Medulla oblongata (tissue), 1 donor: ENCODE data around the gene MAP2K7.
A peak's percentile ranks its signal among the peaks of the same experiment; 100 is the strongest.

ENCODE experiments used
- DNase-seq: peaks from one replicate; pipeline ENCODE4 v3.0.0-alpha.2; 2015; ENCODE audit errors: extremely low spot score

The MAP2K7 gene

DNA sequence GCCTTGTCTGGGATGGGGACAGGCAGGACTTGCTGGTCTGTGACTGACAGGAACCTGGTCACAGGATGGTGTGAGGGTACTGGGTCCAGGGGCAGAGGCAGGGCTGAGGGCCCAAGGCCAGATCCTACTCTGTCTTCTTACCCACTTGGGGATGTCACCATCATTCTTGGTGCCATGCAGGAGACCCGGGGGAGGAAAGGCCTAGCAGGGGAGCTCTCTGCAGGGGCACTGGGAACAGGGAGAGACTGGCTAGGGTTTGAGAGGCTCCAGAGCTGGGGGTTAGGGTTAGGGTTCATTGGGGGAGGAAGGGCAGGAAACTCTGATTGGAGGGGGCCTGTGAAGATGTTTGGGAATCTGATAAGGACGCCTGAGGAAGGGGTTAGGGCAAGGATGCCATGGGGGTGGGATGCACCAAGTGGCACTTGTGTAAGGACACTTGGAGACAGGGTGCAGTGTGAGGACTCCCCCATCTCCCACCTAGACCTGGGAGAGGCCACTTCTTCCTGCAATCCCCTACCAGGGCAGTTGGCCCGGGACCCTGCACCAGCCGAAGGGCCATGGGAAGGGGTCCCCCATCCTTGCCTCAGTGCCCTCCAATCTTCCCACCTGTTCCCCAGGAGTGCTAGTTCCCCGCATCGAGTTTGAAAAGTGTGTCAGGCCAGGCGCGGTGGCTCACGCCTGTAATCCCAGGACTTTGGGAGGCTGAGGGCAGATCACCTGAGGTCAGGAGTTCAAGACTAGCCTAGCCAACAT, 36.4 kb upstream of the MAP2K7 start:
- DNase-seq = no peak

DNA sequence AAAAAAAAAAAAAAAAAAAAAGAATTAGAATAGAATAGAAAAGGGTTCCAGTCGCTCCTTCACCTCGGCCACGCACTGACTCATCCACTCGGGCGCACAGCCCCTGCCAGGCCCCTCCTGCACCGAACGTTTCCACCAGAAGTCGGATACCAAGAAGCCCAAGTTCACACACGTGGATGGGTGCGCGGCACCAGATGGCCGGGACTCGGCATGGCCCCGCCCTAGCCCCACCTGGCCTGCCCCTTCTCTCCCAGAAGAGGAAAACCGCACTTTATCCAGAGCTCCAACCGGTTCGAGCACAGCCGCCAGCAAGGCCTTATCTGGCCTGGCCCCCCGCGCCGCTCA, 35.4 kb upstream of the MAP2K7 start:
- DNase-seq = no peak

DNA sequence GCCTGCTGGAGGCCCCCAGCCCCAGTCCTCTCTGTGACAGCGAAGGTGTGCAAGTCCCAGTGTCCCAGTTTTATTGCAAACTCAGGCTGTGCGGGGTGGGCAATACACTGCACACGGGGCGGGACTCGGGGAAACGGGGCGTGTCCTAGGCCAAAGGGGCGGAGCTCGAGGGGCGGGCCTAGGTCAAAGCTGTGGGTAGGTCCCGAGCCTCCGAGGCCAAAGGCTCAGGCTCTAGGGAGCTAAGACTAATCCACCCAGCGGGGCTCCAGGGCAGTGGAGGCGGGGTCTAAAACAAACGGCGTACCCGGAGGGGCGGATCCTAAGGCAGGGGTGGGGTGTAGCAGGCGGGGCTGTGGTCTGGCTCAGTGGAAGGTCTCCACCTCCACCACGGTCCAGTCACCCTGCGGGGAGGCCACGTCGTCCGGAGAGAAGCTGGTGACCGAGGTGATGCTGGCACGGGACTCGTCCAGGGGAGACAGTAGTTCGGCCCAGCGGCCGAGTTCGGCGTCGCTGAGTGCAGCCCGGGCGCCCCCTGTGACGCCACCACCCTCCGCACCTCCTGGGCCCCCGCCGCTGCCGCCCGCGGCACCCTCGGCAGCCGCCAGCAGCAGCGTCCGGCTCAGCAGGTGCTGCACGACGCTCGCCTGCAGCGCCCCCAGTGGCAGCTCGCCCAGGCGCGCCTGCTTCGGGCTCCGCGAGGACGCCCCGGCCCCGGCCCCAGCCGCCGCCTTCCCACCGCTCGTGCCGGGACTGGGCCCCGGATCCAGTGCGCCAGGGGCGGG, 34.8 kb upstream of the MAP2K7 start:
- DNase-seq = no peak

DNA sequence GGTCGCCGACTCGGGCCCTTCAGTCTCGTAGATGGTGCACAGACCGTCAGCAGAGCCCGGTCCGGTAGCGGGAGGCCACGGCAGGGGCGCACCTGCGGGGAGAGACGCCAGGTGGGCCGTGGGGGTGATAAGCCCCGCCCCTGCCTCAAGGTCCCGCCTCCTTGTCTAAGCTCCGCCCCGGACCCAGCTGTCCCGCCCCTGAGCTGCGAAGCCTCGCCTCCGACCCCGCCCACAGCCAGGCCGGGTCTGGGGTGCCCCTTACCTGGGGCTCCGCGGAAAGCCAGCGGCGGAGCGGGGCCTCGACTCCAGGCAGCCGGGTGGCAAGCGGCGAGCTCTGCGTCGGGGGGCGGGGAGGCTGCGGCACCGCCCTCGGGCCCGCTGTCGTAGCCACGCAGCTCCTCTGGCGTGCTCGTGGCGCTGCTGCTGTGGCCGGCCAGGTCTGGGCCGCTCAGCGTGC, 34.2 kb upstream of the MAP2K7 start:
- DNase-seq = no peak

DNA sequence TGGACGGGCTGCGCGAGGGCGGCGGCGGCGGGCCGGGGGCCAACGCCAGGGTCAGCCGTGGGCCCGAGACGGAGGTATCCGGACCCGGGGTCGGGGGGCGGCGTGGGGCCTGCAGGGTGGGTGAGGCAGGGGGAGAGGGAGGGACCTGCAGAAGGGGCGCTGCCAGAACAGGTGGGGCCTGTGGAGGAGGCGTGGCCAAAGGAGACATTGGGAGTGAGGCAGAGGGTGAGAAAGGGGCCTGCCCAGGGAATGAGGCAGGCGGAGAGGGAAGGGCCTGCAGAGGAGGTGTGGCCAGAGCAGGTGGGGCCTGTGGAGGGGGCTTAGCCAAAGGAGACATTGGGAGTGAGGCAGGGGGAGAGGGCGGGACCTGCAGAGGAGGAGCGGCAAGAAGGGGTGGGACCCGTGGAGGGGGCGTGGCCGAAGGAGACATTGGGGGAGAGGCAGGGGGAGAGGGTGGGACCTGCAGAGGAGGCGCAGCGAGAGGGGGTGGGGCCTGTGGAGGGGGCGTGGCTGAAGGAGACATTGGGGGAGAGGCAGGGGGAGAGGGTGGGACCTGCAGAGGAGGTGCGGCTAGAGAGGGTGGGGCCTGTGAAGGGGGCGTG, 33.7 kb upstream of the MAP2K7 start:
- DNase-seq = no peak

DNA sequence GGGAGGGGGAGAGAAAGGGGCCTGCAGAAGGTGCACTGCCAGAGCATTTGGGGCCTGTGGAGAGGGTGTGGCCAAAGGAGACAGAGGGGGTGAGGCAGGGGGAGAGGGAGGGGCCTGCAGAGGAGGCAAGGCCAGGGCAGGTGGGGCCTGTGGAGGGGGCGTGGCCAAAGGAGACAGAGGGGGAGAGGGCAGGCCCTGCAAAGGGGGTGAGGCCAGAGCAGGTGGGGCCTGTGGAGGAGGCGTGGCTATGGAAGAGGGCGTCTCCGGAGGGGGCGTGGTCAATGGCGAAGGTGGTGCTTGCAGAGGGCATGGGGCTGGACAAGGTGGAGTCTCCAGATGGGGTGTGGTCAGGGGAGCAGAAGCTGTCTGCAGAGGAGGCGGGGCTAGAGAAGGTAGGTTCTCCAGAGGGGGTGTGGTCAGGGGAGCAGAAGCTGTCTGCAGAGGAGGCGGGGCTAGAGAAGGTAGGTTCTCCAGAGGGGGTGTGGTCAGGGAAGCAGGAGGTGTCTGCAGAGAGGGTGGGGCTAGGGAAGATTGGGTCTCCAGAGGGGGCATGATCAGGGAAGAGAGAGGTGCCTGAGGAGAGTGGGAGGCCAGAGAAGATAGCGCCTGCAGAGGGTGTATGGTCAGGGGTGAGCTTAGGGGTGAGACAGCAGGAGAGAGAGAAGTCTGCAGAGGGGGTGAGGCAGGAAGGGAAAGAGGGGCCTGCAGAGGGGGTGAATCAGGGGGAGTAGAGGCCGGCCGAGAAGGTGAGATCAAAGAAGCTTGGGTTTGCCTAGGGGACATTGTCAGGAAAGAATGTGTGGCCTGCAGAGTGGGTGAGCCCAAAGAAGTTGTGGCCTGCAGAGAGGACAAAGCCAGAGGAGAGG, 32.9 kb upstream of the MAP2K7 start:
- DNase-seq = no peak

DNA sequence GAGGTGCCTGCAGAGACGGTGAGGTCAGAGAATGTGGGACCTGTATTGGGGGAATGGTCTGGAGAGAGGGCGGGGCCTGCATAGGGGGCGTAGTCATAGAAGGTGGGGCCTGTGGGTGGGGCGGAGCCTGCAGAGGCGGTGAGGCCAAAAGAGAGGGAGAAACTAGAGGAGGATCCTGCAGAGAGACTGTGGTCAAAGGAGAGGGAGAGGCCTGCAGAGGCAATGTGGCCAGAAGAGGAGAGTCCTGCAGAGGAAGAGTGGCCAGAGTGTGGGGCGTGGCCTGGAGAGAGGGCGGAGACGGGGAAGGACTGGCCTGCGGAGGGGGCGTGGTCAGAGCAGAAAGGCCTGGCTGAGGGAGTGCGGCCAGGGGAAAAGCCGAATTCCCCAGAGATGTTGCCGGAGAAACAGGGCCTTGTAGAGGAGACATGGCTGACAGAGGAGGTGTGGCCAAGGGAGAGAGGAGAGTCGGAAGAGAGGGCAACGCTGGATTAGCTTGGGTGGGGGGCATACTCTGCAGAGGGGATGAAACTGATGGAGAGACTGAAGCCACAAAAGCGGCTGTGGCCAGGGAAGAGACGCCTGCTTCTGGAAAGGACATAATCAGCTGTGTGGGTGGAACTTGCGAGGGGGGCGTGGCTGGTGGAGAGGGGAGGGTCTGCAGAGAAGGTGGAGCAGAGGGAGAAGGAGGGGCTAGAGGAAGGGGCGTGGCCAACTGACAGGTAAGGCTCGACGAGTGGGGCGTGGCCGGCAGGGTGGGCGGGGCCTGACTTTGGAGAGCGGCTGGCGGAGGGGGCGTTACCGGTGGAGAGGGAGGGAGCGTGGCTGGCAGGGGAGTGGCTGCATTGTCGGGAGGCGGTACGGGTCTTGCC, 32.0 kb upstream of the MAP2K7 start:
- DNase-seq = peak; percentile 77

DNA sequence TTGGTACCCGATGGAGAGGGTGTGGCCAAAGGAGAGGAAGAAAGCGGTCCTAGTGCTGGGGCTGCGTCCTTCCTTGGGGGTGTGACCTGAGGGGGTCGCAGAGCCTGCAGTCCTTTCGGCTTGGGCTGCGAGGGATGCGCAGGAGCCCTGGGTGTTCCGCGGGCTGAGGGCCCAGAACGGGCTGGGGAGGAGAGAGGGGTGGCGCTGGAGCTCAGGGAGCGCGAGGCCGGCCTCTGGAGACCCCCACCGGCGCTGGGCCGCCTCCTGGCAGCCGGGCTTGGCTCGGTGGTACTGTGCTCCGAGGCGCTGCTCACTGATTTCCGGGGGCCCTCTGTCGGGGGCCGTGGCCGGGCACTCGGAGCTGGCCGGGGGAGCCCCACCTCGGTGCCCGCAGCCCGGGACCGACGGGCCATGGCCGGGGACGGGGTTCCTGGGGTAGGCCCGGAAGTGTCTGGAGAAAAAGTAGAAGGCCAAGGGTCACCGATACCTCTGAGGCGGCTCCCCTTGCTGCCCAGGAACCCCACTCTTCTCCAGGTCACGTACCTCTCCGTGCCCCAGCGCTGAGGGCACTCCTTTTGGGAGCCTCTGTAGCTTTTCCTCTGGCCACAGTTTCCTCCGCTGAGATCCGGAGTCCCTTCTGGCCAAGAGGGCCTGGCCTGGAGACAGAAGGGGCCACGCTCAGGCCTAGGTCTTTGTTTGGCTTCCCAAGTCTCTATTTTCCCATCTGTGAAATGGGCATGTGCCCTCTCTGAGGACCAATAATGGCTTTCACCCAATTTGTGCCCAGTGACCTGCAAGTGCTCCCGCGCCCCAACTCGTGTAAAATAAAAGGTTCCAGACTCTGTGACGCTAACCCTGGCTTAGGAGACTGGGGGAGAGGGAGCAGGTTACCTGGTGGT, 31.1 kb upstream of the MAP2K7 start:
- no peak for DNase-seq

DNA sequence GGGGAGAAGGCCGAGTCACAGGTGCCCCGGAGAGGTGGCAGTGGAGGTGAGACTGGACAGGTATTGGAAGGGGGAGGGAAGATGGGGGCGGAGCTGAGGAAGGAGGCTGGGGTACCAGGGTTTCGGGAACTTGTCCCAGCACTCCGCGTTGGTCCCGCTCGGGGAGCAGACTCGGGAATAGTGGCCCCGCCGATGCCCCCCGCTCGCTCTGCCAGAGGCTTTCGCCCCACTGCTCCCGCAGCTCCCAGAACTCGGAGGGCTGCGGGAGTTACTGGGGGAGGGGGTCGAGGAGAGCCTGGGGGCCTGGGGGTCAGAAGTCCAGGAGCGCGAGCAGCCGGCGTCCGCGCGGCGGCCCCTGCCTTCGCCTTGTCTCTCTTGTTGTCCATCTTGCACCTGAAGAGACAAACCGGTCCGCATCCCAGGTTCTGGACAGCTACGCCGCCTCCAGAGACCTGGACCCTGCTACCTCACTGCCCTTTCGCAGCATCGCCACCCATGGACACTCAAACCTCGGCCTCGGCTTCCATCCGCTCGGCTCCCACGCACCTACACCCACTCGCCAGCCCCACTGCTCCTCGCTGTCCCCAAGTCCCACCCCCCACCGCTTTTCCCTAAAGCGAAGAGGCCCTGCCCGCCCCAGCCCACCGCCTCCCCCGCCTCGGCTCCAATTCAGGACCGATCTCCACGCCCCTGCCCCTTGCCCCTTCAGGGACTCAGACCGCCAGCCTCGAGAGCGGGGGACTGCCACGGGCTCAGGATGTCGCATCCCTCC, 30.2 kb upstream of the MAP2K7 start:
- no peak for DNase-seq

DNA sequence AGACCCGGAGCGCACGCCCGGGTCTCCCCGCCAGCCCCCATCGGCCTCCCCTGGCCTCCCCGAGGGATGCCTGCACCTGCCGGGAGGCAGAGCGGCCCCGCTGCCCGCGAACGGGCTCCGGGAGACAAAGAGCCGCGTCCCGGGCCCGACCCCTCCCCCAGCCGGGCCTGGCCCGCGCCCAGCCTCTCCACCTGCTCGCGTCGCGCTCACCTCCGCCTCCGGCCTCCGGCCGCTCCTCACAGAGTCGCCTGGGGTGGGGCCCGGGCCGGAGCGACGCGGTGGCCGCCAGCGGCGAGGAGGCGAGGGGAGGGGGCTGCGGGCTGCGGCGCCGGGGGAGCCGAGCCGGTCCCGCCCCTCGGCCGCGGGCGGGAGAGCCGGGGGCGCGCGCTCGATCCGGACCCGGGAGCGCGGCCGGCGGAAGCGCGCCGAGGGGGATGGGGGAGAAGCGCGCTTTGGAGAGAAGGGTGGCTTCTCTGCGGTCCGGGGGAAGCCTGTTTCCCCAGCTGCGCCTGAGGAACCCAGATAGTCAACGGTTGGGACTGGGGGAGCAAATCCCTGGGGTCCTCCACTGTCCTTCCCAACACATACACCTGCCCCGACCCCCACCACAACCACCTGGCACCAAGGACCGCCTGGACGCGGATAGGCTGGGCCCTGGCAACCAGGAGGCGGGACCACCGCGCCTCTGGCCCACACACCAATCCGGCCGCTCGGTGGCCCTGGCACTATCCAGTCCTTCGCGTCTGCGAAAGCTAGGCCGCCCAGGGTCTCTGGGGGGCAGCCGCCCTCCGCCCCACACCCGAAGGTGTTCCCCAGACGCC, 29.4 kb upstream of the MAP2K7 start, which contains the start of gene PRR36:
PRR36 (minus strand) TSS at position 315 of the 821 bp plus-strand sequence. CDS start 701 bp downstream, outside the sequence.
- no peak for DNase-seq

DNA sequence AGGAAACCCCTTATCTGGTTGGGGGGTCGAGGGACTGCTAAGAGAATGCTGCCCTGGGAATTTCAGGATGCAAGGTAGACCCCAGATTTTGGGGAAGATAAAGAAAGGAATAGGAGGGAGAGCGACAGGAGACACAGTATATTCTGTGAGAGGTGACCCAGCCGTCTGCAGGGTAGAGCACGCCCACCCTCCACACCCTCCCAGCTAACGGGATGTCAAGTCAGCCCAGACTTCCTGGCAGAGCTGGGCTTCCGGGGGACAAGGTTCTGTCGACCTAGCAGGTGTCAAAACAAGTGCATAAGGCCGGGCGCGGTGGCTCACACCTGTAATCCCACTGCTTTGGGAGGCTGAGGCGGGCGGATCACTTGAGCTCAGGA, 28.8 kb upstream of the MAP2K7 start:
- DNase-seq = no peak

DNA sequence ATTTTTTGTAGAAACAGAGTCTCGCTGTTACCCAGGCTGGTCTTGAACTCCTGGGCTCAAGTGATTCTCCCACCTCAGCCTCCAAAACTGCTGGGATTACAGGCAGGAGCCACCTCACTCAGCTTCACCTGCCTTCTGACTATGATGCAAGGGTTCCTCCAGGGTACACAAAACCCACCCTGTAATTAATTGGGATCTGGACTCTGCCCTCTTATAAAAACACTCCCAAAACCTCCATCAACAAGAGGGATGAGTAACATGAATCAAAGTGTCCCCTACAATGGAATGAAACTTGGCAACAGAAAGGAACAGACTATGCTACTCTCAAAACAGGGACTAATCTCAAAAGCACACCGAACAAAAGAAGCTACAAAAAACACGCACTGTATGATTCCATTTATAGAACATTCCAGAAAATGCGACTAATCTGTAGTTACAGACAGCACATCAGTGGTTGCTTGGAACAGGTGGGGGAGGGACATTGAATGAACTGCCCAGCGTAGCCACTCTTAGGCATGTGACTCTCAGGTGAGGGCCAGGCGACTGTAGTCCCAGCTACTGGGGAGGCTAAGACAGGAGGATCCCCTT, 26.3 kb upstream of the MAP2K7 start:
- DNase-seq = no peak

DNA sequence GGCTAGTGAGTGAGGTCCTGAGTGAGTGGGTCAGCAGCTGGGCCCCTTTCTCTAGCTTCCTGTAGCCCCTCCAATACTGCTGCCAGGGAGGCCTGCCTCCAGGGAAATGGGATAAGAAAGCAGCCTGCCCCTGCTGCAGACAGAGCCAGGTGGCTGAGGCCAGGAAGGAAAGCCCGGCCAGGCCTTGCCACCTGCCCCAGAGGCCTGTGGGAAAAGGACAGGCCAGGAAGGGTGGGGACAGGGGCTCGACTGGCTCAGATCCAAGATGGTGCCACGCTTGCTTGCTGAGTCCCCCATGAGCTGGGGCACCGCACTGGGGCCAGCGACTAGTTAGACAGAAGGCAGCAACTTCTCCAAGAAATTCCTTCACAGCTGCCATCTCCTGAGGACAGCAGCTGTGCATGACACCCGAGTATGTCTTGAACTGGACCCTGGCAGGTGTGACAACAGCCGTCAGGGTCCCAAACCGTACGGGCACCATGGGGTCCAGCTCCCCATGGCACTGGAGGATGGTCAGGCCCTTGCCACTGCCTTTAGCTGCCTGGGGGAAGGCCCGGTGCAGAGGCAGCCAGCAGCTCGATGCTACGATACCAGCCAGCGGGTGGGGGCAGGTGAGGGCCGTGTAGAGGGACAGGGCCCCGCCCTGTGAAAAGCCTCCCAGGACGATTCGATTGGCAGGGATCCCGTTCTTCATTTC, 24.4 kb upstream of the MAP2K7 start:
- no peak for DNase-seq

DNA sequence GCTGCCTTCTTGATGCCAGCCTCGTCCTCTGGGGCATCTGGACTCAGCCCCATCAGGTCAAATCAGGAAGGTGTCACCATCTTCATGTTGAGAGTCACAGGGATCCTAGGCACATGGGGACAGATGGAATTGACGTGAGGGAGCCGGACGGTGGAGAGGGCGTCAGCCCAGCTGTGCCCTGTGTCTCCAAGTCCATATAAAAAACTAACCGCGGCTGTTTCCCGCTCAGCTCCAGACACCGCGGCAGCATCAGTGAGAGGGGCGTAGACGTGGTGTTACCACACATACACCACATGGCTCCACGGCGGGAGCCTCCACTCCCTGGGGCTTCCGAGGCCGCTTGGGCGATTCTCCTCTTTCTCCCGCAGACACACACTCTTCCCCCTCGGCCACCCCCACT, 23.8 kb upstream of the MAP2K7 start:
- no peak for DNase-seq

DNA sequence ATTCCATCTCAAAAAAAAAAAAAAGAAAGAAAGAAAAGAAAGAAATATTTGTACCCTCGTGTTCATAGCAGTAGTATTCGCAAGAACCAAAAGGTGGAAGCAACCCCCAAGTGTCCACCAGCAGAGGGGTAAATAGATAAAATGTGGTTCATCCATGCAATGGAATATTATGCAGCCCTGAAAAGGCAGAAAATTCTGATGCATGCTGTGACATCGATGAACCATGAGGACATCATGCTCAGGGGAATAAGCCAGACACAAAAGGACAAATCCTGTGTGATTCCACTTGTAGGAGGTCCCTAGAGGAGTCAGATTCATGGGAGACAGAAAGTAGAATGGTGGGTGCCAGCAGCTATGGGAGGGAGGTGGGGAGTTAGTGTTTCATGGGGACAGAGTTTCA, 21.8 kb upstream of the MAP2K7 start:
- DNase-seq = no peak

DNA sequence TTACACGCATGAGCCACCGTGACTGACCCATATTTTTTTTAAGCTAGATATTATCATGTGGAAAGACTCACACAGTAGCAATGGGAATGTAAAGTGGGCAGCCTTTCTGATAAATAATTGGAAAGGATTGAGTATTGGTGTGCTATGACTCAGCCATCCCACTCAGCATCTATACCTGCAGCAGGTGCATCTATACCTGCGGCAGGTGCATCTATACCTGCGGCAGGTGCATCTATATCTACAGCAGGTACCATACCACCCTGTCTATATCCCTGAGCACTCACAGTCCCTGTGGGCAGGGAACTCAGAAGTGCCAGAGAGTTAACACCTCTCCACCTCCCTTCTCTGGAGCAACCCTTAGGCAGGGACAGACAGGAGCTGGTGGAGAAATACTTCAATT, 20.6 kb upstream of the MAP2K7 start:
- DNase-seq = no peak
